SHP77 treated with DMSO at 0.1 percent for 48 hours (cell line): ENCODE measurements around the gene ADGRG3.

Experiments used
- DNase-seq: peaks from one replicate; lab custom pipeline; 2025; lab: John Stamatoyannopoulos, UW

Gene ADGRG3

DNA sequence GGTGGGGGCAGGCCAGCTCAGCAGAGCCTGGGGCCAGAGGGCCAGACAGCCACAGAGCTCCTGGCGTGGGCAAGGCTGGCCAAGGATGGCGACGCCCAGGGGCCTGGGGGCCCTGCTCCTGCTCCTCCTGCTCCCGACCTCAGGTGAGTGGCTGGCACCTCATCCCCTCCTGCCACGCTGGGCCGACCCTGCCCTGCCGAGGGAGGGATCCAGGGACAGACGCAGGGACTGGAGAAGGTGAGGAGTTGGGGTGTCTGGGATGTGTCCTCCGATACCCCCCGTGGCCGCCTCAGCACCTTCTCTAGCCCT is at the start of gene ADGRG3:
ADGRG3 (plus strand) TSS at position 44 of the 309 bp plus-strand sequence; CDS start at position 86, 42 bp downstream.
- DNase-seq = no peak

- DNase-seq = no peak
Measured at GRCh38 chr16:57619133-57619605, 48.9 kb upstream of the ADGRG3 start.

- DNase-seq = peak; percentile 46
Measured at GRCh38 chr16:57619606-57620334, 48.3 kb upstream of the ADGRG3 start.

DNA sequence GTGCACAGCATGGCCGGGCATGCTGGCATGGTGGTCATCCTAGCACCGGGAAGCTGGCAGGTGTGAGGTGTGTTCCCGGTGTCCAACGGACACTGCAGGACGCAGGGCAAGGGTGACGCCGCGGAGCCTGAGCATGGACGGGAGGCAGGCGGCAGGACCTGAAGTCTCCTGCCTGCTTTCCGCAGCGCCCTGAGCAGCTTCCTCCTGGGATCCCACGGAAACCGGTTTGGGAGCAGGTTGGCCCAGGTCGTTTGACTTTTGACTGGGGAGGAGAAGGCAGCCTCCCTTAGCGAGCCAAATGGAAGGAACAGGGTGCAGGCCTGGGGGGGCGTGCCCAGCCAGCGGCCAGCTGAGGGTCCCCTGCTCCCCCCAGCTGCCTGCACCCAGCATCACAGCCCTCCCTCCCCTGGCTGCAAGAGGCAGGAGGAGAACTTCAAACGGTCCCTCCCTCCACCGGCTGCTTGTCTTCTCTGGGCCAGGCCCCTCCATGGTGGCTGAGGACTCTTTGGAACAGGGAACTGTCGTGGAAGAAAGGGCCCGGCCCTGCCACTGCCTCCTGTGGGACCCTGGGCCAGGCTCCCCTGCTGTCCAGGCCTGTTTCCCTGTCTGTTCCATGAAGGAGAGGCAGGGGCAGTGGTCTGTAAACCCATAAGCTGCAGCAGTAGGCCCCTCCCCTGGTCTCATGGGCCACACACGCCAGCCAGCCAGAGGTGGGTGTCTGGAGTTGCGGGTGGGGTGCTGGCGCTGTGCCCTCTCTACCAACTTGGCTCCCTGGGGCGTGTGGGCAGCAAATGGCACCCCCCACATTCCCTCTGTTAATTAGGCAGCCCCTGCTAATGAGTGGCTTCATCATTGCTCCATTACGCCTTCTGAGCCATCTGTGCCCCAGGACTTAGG is 47.5 kb upstream of the ADGRG3 start:
- DNase-seq = no peak

DNA sequence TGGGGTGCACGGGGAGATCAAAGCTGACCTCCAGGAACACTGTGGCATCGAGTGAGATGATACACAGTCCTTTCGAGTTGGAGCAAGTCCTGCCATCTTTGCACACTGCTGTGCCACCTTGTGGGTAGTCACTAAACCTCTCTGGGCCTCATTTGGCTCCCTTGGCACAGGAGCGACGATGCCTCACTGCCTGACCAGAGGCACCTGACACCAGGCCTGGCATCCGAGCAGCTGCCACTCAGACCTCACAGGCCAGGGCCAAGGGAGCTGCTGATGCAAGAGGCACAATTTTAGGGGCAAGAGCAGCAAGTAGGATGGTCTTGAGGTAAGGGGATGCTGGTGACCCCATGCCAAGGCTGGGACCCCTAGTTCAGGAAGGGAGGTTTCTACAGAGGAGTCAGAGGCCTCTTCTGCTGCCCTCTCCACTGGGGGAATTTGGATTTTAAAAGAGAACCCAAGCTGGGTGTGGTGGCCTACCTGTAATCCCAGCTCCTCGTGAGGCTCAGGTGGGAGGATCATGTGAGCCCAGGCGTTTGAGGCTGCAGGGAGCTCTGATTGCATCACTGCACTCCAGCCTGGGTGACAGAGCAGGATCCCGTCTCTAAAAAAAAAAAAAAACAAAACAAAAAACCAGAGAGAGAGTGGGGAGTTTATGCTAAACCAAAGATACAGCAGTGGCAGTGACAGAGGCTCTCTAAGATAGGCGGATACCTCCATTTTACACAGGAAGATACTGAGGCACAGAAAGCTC is 46.4 kb upstream of the ADGRG3 start:
- DNase-seq = no peak

- DNase-seq = no peak
Measured at GRCh38 chr16:57622361-57623250, 45.5 kb upstream of the ADGRG3 start.

GRCh38 chr16:57623251-57624043 is 44.7 kb upstream of the ADGRG3 start:
- no peak for DNase-seq

- DNase-seq = no peak
Measured at GRCh38 chr16:57624044-57624688, 43.9 kb upstream of the ADGRG3 start.

- DNase-seq = no peak
Measured at GRCh38 chr16:57624806-57625500, 43.2 kb upstream of the ADGRG3 start.

GRCh38 chr16:57626420-57627170 is 41.5 kb upstream of the ADGRG3 start:
- DNase-seq = no peak

GRCh38 chr16:57627184-57627871 is 40.8 kb upstream of the ADGRG3 start:
- no peak for DNase-seq

- peak; percentile 16 for DNase-seq
Measured at GRCh38 chr16:57628008-57628781, 39.9 kb upstream of the ADGRG3 start, which contains the start of gene ADGRG1. Gene ADGRG1 (plus strand): TSS chr16:57628630. CDS start chr16:57650288, 21,658 bp downstream.

- DNase-seq = no peak
Measured at GRCh38 chr16:57628783-57629293, 39.3 kb upstream of the ADGRG3 start.

DNA sequence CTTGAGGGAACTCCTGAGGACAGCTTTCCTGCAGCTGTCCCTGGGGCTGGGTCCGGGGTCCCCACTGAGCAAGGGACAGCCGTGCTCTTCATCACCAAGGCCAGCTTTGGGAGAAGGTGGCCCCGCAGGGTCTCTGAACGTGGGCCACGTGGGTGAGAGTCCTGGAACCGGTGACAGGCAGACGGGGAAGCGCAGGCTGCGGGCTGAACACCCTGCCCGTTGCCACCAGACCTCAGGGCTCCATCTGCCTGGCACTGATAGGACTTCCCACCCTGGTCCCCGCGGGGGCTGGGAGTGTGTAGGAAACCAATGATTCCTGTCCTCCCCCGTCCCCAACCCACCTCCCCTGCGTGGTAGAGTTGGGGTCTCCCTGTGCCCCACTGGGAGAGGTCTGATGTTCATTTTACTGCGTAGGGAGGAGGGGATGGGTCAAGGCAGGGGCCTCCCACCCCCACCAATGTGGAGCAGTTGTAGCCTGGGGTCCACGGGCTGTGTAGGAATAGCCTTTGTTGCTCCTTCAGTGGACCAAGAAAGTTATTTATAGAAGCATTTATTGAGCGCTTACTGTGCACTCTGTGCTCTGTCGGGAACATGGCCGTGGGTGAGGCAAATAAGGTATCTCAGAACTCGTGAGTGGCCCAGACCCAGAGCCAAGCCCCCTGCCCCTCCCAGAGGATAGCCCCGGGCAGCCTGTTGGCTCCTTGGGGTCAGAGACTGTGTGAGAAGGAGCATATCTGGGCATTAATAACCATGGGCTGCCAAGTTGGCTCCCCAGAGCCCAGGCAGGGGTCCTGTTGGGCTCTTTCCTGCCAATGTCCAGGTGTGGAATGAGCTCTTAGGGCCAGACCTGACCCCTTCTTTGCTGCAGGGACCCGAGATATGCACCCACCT is 38.3 kb upstream of the ADGRG3 start:
- DNase-seq = no peak

- no peak for DNase-seq
Measured at GRCh38 chr16:57630407-57630797, 37.7 kb upstream of the ADGRG3 start.
